Thyroid gland (tissue), 4 donors: ENCODE data around the gene SMIM12.

ENCODE experiments used
- CTCF ChIP-seq, 6 experiments: fragments of 200-600 bp in 3 of 6; fragments of 450-650 bp in 3 of 6; sonication (generic) in 3 of 6; IDR thresholded peaks; one replicate each; pipeline ENCODE4 v1.5.1; 2016 to 2019; ENCODE audit warnings: antibody characterized with exemption in 6 of 6, mild to moderate bottlenecking in 2 of 6, inconsistent platforms in 1 of 6, moderate library complexity in 1 of 6
- POLR2A ChIP-seq, 2 donors: fragments of 450-650 bp; IDR thresholded peaks; one replicate each; pipeline ENCODE4 v1.6.1; 2017; ENCODE audit warnings: antibody characterized with exemption in 2 of 2, mild to moderate bottlenecking in 2 of 2, moderate library complexity in 1 of 2

DNA sequence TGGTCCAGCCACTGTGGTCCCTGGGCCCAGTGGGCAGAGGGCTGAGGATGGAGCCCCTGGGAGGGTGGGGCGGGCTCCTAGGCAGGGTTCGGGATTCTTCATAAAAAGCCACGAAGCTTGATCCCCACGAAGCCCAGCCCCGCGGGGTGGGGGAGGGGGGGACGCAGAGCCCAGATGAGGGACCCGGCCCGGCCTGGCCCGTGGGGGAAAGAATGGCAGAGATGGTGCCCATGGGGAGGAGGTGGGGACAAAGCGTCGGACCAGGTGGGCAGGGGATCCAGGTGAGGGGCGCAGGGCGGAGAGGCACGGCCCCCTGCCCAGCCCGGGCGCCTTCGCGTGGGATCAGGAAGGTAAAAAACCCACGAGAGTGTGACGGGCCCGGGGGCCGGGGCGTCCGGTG is 6.0 kb upstream of the SMIM12 start:
- TF ChIP-seq POLR2A (IDR thresholded peaks at IDR 0.05) = no peak
- no peak for TF ChIP-seq CTCF (IDR thresholded peaks at IDR 0.05)
